PC-9 (cell line): Measurements from ENCODE around the gene WASF1. TPM values are rescaled to one million over a fixed set of nuclear protein-coding genes. Genes with fewer than 3 reads are reported as not detected.

ENCODE experiments used
- BruUV-seq: library from RNA; stranded (reverse); fragments of 400-500 nt; replicated peaks from 2 replicates; lab custom pipeline; 2021; lab: Mats Ljungman, UMichigan
- CTCF ChIA-PET: fragments of 300-600 bp; sonication (Branson Sonifier 250); formaldehyde crosslinking; loops from one replicate; lab custom pipeline; 2022; ENCODE audit warnings: antibody characterized with exemption; lab: Charles Lee
- POLR2A ChIA-PET: fragments of 300-600 bp; sonication (Branson Sonifier 250); formaldehyde crosslinking; loops from one replicate; lab custom pipeline; 2022; ENCODE audit warnings: antibody characterized with exemption; ENCODE audit not compliant: unreplicated experiment; lab: Charles Lee
- DNase-seq, 2 experiments: peaks; one replicate each; pipeline versions ENCODE4 v3.0.0 to v3.0.0-alpha.2; 2015 to 2022; ENCODE audit warnings: mixed read lengths in 1 of 2
- H2AFZ ChIP-seq: fragments of 200-600 bp; sonication (generic); 2 replicates; pipeline ENCODE4 v1.8.1; 2017; ENCODE audit warnings: antibody characterized with exemption
- H3F3A ChIP-seq: fragments of 200-600 bp; sonication (generic); 2 replicates; pipeline ENCODE4 v1.8.1; 2017; ENCODE audit warnings: antibody characterized with exemption, mild to moderate bottlenecking, low read depth; ENCODE audit not compliant: insufficient read depth
- H3K27ac ChIP-seq: fragments of 200-600 bp; sonication (generic); 2 replicates; pipeline ENCODE4 v1.6.1; 2016; ENCODE audit warnings: mixed run types
- H3K27me3 ChIP-seq: fragments of 200-600 bp; sonication (generic); 2 replicates; pipeline ENCODE4 v1.6.1; 2016; ENCODE audit warnings: low read depth, mixed run types; ENCODE audit not compliant: insufficient read depth
- H3K36me3 ChIP-seq: fragments of 200-600 bp; sonication (generic); 2 replicates; pipeline ENCODE4 v1.6.1; 2016; ENCODE audit warnings: low read depth, mixed run types
- H3K4me1 ChIP-seq: fragments of 200-600 bp; sonication (generic); replicated peaks from 2 replicates; pipeline ENCODE4 v1.6.1; 2016; ENCODE audit warnings: mixed run types; ENCODE audit not compliant: insufficient read depth
- H3K4me2 ChIP-seq: fragments of 200-600 bp; sonication (generic); 2 replicates; pipeline ENCODE4 v1.6.1; 2017; ENCODE audit warnings: mixed run types
- H3K4me3 ChIP-seq: fragments of 200-600 bp; sonication (generic); 2 replicates; pipeline ENCODE4 v1.6.1; 2016; ENCODE audit warnings: mixed run types
- H3K79me2 ChIP-seq: fragments of 200-600 bp; sonication (generic); 2 replicates; pipeline ENCODE4 v1.6.1; 2017; ENCODE audit warnings: low read depth, mixed run types
- H3K9me2 ChIP-seq: fragments of 200-600 bp; sonication (generic); 2 replicates; pipeline ENCODE4 v1.8.1; 2017; ENCODE audit warnings: mild to moderate bottlenecking; ENCODE audit not compliant: insufficient read depth
- H3K9me3 ChIP-seq: fragments of 200-600 bp; sonication (generic); 2 replicates; pipeline ENCODE4 v1.8.1; 2016; ENCODE audit warnings: low read depth; ENCODE audit not compliant: insufficient read depth
- H4K20me1 ChIP-seq: fragments of 200-600 bp; sonication (generic); 2 replicates; pipeline ENCODE4 v1.8.1; 2017; ENCODE audit not compliant: insufficient read depth
- CTCF ChIP-seq: fragments of 200-600 bp; sonication (generic); conservative IDR thresholded peaks from 2 replicates; pipeline ENCODE4 v1.6.1; 2017; ENCODE audit warnings: mixed run types, antibody characterized with exemption, mild to moderate bottlenecking, moderate library complexity
- EZH2 ChIP-seq: fragments of 200-600 bp; sonication (generic); IDR thresholded peaks from 2 replicates; pipeline ENCODE4 v1.8.0; 2017; ENCODE audit warnings: antibody characterized with exemption, low read depth
- intact Hi-C: fragments of 100-400 bp; cut with micrococcal nuclease; formaldehyde crosslinking; loops from one replicate; pipeline ENCODE4 v1.10.0; 2022; ENCODE audit not compliant: unreplicated experiment
- total RNA-seq: library from RNA; stranded (reverse); gene quantifications from 2 replicates; pipeline ENCODE4 v1.2.3, GENCODE V29; 2021

Gene WASF1
- total RNA-seq, 1 experiment from 2014 or later: 17.0 TPM

DNA sequence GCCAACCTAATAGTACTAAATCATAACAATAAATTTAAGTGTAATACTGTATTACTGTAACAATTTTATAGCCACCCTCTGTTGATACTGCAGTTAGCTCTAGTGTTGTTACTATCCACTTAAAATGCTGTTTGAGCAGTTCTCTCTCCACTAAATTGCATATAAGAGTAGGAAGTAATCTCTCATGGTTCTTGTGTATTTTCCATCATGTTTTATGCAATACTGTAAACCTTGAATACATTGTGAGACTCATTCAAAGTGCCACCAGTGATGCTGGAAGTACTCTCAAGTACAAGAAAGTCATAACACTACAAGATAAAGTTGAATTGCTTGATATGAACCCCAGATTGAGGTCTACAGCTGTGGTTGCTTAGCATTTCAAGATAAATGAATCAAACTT, 65.5 kb downstream of the WASF1 start:
- Histone ChIP-seq H3K9me3 (no peaks in the 10 kb centered on the region; the same call in 1 of the 2 replicates), H3K27ac (no peak overlapping the region), H3K27me3 (no peaks in the 10 kb centered on the region), H2AFZ (no peak overlapping the region), H3K4me3 (no peak overlapping the region), H3F3A (no peaks in the 10 kb centered on the region), H3K4me2 (no peak overlapping the region), H3K4me1 (no peaks in the 10 kb centered on the region), H4K20me1 (no peaks in the 10 kb centered on the region), H3K36me3 (no peaks in the 10 kb centered on the region; the same call in 1 of the 2 replicates), H3K79me2 (no peaks in the 10 kb centered on the region), H3K9me2 (0 out of 2 replicates have a peak, but pooled peaks cover 3% of the 10 kb centered on the region)
- intact Hi-C loops: no loop called here
- no peak for DNase-seq
- BruUV-seq: no TSS peak
- TF ChIP-seq CTCF (no peak), EZH2 (no peak)
- POLR2A ChIA-PET: no interaction called here
- CTCF ChIA-PET: no interaction called here

DNA sequence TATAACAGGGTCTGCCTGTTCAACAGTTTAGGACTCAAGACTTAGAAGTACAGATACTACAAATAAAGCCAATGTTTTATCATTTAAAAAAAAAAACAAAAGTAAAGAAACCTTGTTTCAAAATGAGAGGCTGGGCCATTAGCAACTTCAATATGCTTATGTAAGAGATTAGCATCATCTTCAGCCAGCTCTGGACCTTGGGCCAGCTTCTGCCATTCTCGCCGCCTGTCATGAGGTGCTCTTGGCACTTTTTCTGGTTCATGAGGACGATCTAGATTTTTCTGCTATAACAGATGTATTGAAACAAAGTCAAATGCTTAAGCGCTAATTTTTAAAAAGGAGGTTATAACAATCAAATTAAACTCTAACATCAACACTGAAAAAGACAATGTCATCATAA, 74.2 kb downstream of the WASF1 start:
- no peaks in the 10 kb centered on the region for H3K27me3 ChIP-seq
- 0 out of 2 replicates have a peak, but pooled peaks cover 6% of the 10 kb centered on the region for H3K36me3 ChIP-seq
- no peak overlapping the region for H3K4me3 ChIP-seq
- H3K4me2 ChIP-seq: no peak overlapping the region
- POLR2A ChIA-PET: no interaction called here
- H3F3A ChIP-seq: no peaks in the 10 kb centered on the region
- H3K79me2 ChIP-seq: no peaks in the 10 kb centered on the region
- BruUV-seq: no TSS peak
- no peak for DNase-seq
- no peak overlapping the region for H2AFZ ChIP-seq
- H3K9me2 ChIP-seq: no peaks in the 10 kb centered on the region
- no peaks in the 10 kb centered on the region for H3K9me3 ChIP-seq
- H3K4me1 ChIP-seq: no peaks in the 10 kb centered on the region
- no peaks in the 10 kb centered on the region for H4K20me1 ChIP-seq
- H3K27ac ChIP-seq: no peak overlapping the region
- intact Hi-C loops: no loop called here
- CTCF ChIA-PET: no interaction called here
- TF ChIP-seq CTCF (no peak), EZH2 (no peak)

DNA sequence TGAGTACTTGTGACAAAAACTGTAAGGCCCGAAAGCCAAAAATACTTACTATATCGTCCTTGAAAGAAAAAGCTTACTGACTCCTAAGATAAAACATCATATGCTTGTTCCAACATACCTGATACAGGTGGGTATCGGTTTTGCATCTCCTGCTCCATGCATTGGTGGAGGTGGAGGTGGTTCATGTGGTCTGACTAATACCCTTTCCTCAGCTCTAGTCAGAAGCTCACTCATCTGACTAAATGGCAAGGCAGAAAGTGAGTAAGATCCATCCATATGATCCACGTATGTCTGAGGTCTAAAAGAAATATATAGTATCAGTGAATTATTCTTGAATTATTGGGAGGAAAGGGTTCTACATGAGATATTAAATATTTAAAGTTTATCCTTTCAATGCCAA, 76.2 kb downstream of the WASF1 start:
- Histone ChIP-seq H3K9me3 (no peaks in the 10 kb centered on the region), H3K4me1 (no peaks in the 10 kb centered on the region), H4K20me1 (no peaks in the 10 kb centered on the region), H3K4me2 (no peak overlapping the region), H3K27me3 (no peaks in the 10 kb centered on the region), H3K27ac (no peak overlapping the region), H3K9me2 (no peaks in the 10 kb centered on the region), H3K4me3 (no peak overlapping the region), H3K79me2 (no peaks in the 10 kb centered on the region), H3K36me3 (0 out of 2 replicates have a peak, but pooled peaks cover 4% of the 10 kb centered on the region), H3F3A (no peaks in the 10 kb centered on the region), H2AFZ (no peak overlapping the region)
- intact Hi-C loops: no loop called here
- TF ChIP-seq CTCF: no peak
- no peak for TF ChIP-seq EZH2
- BruUV-seq: no TSS peak
- DNase-seq: no peak
- ChIA-PET CTCF (no interaction called here), POLR2A (no interaction called here)
